SK-N-MC (cell line): ENCODE results near the gene CPLX4.

ENCODE experiments used
- DNase-seq: peaks from one replicate; pipeline ENCODE4 v3.0.0-alpha.2; 2011; ENCODE audit warnings: low read depth, low spot score
- H3K27ac ChIP-seq: fragments of 200-600 bp; sonication (generic); 2 replicates; pipeline ENCODE4 v1.5.1; 2016; ENCODE audit warnings: mixed run types
- H3K36me3 ChIP-seq: fragments of 200-600 bp; sonication (generic); 2 replicates; pipeline ENCODE4 v1.6.1; 2017; ENCODE audit warnings: antibody characterized with exemption, low read length, mixed read lengths; ENCODE audit not compliant: insufficient read depth
- H3K4me3 ChIP-seq: fragments of 200-600 bp; sonication (generic); 2 replicates; pipeline ENCODE4 v1.5.1; 2016
- H3K9ac ChIP-seq: fragments of 200-600 bp; sonication (generic); 2 replicates; pipeline ENCODE4 v1.8.0; 2017; ENCODE audit warnings: mixed run types, mixed read lengths; ENCODE audit not compliant: insufficient read length
- H3K9me3 ChIP-seq: fragments of 200-600 bp; sonication (generic); 2 replicates; pipeline ENCODE4 v1.6.1; 2017; ENCODE audit warnings: low read depth, mild to moderate bottlenecking, antibody characterized with exemption, low read length, moderate library complexity, mixed read lengths
- EZH2 ChIP-seq: fragments of 200-600 bp; sonication (generic); IDR thresholded peaks from one replicate; pipeline ENCODE4 v1.6.1; 2017; ENCODE audit warnings: antibody characterized with exemption
- FOXP2 ChIP-seq: optimal IDR thresholded peaks from 2 replicates; pipeline ENCODE3; 2011; ENCODE audit warnings: mild to moderate bottlenecking, moderate library complexity; ENCODE audit not compliant: insufficient read depth; ENCODE audit errors: extremely low read length, control extremely low read depth
- POLR2AphosphoS5 ChIP-seq: IDR thresholded peaks from 2 replicates; pipeline ENCODE4 v1.6.1; 2012; ENCODE audit warnings: mild to moderate bottlenecking, low read depth, low read length, borderline replicate concordance

Gene CPLX4

GRCh38 chr18:59278793-59279192, 39.7 kb downstream of the CPLX4 start:
- no peak for DNase-seq
- Histone ChIP-seq H3K4me3 (no peak overlapping the region), H3K9ac (no peak overlapping the region), H3K36me3 (no peaks in the 10 kb centered on the region), H3K9me3 (no peaks in the 10 kb centered on the region), H3K27ac (no peak overlapping the region)
- TF ChIP-seq FOXP2 = no peak
- TF ChIP-seq POLR2AphosphoS5 = no peak
- no peak for TF ChIP-seq EZH2

- Histone ChIP-seq H3K4me3 (no peak overlapping the region), H3K27ac (no peak overlapping the region), H3K36me3 (no peaks in the 10 kb centered on the region), H3K9ac (no peak overlapping the region), H3K9me3 (no peaks in the 10 kb centered on the region)
- DNase-seq = no peak
- TF ChIP-seq EZH2 (no peak), POLR2AphosphoS5 (no peak), FOXP2 (no peak)
Observed at GRCh38 chr18:59276047-59276446, 42.4 kb downstream of the CPLX4 start.

- Histone ChIP-seq H3K4me3 (no peak overlapping the region), H3K9ac (no peak overlapping the region), H3K36me3 (no peaks in the 10 kb centered on the region), H3K9me3 (no peaks in the 10 kb centered on the region), H3K27ac (no peak overlapping the region)
- TF ChIP-seq POLR2AphosphoS5 = no peak
- TF ChIP-seq EZH2 = no peak
- TF ChIP-seq FOXP2 = no peak
- no peak for DNase-seq
Observed at GRCh38 chr18:59275406-59275949, 43.0 kb downstream of the CPLX4 start.

- TF ChIP-seq EZH2 (no peak), POLR2AphosphoS5 (no peak), FOXP2 (no peak)
- no peak overlapping the region for H3K9ac ChIP-seq
- H3K4me3 ChIP-seq = no peak overlapping the region
- no peaks in the 10 kb centered on the region for H3K36me3 ChIP-seq
- DNase-seq = no peak
- H3K27ac ChIP-seq = no peak overlapping the region
- no peaks in the 10 kb centered on the region for H3K9me3 ChIP-seq
Observed at GRCh38 chr18:59274533-59274928, 43.9 kb downstream of the CPLX4 start.

GRCh38 chr18:59273759-59274532, 44.5 kb downstream of the CPLX4 start:
- Histone ChIP-seq H3K9ac (no peak overlapping the region), H3K9me3 (no peaks in the 10 kb centered on the region), H3K4me3 (peak overlapping the region; percentile 87), H3K27ac (no peak overlapping the region), H3K36me3 (no peaks in the 10 kb centered on the region; the same call in 1 of the 2 replicates)
- DNase-seq = no peak
- no peak for TF ChIP-seq FOXP2

GRCh38 chr18:59272891-59273758, 45.3 kb downstream of the CPLX4 start, which contains the start of gene RAX:
Gene RAX (minus strand): TSS chr18:59273454. CDS start chr18:59273206, 248 bp downstream.
- Histone ChIP-seq H3K4me3 (peak within 1 kb of the TSS; percentile 87), H3K9ac (peak within 1 kb of the TSS; percentile 69), H3K9me3 (no peaks in the 10 kb centered on the region), H3K36me3 (no peaks in the 10 kb centered on the region; the same call in 1 of the 2 replicates), H3K27ac (no peak within 1 kb of the TSS)
- TF ChIP-seq FOXP2 (no peak), POLR2AphosphoS5 (peak; percentile 68)
- no peak for DNase-seq

GRCh38 chr18:59272221-59272888, 46.1 kb downstream of the CPLX4 start:
- TF ChIP-seq EZH2 (no peak), FOXP2 (no peak)
- DNase-seq = no peak
- H3K9ac ChIP-seq = peak overlapping the region; percentile 69
- H3K4me3 ChIP-seq = peak overlapping the region; percentile 87
- H3K27ac ChIP-seq = no peak overlapping the region
- H3K36me3 ChIP-seq = no peaks in the 10 kb centered on the region; the same call in 1 of the 2 replicates
- no peaks in the 10 kb centered on the region for H3K9me3 ChIP-seq

- Histone ChIP-seq H3K36me3 (no peaks in the 10 kb centered on the region; the same call in 1 of the 2 replicates), H3K9me3 (no peaks in the 10 kb centered on the region), H3K27ac (peak overlapping the region; percentile 50; the same call in 1 of the 2 replicates), H3K9ac (peak overlapping the region; percentile 69), H3K4me3 (peak overlapping the region; percentile 87)
- TF ChIP-seq FOXP2 (no peak), EZH2 (no peak), POLR2AphosphoS5 (no peak)
- no peak for DNase-seq
Observed at GRCh38 chr18:59271606-59272220, 46.7 kb downstream of the CPLX4 start.
